Lower lobe of right lung (tissue), 2 donors: ENCODE results near the gene CAMK2D. TPM values are rescaled to one million over a fixed set of nuclear protein-coding genes. Genes with fewer than 3 reads are reported as not detected.

Experiments used
- ATAC-seq, 2 donors: fragments of 200-7000 bp; cut with Tn5 transposase; one replicate each; pipeline ENCODE4 v1.9.1; 2020 to 2022; ENCODE audit warnings: mild to moderate bottlenecking in 2 of 2, moderate library complexity in 2 of 2
- DNase-seq: peaks from one replicate; pipeline ENCODE4 v3.0.0-alpha.2; 2020
- H3K27ac ChIP-seq: fragments of 200-600 bp; one replicate; pipeline ENCODE4 v1.8.0; 2022
- H3K27me3 ChIP-seq: fragments of 200-600 bp; one replicate; pipeline ENCODE4 v1.8.0; 2022; ENCODE audit warnings: low read depth
- H3K36me3 ChIP-seq: fragments of 200-600 bp; one replicate; pipeline ENCODE4 v1.8.0; 2022; ENCODE audit warnings: mild to moderate bottlenecking
- H3K4me1 ChIP-seq: fragments of 200-600 bp; one replicate; pipeline ENCODE4 v1.8.0; 2022
- H3K4me3 ChIP-seq: fragments of 200-600 bp; one replicate; pipeline ENCODE4 v1.8.0; 2022; ENCODE audit warnings: mild to moderate bottlenecking
- H3K9me3 ChIP-seq: fragments of 200-600 bp; one replicate; pipeline ENCODE4 v1.8.0; 2022
- intact Hi-C: fragments of 100-400 bp; cut with DNase I; formaldehyde crosslinking; loops from one replicate; pipeline ENCODE4 v1.11.0; 2022
- total RNA-seq: library from RNA; stranded (reverse); fragmentation: NEBNext Ultra II Directional; extraction: Animal tissue kit (Norgen Biotek cat#: 25700); gene quantifications from one replicate; pipeline ENCODE4 v1.2.1, GENCODE V29; 2021
- TF ChIP-seq, protein P1 (sequence below): fragments of 200-600 bp; IDR thresholded peaks from one replicate; pipeline ENCODE4 v1.8.0; 2022; ENCODE audit warnings: antibody characterized with exemption, mild to moderate bottlenecking
- donor health status: DM: no; HTN: yes; CAD: no; lungs with severe emphysema.

The CAMK2D gene
- total RNA-seq, 1 donor from 2014 or later = 40.7 TPM

DNA sequence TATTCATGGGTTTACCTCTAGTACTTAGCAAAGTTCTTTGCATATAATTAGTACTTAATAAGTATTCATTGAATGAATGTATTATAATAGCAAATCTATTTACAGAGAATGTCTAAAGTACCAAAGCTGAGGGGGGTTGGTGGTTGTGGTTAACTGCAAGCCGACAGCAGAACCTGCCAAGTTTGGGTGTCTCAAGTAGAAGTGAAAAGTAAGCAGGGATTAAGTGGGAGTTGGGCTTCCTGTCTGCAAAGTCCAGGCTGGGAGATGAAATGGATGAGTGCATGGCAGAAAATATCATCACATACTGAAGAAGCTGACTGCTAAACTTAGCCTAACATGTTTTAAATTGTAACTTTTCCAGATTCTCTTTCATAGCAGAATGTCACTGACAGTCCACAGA, 169.6 kb downstream of the CAMK2D start:
- Histone ChIP-seq H3K27ac (no peak overlapping the region), H3K27me3 (no peaks in the 10 kb centered on the region), H3K4me3 (no peak overlapping the region), H3K9me3 (no peaks in the 10 kb centered on the region), H3K4me1 (no peaks in the 10 kb centered on the region), H3K36me3 (no peaks in the 10 kb centered on the region)
- intact Hi-C loops = no loop called here
- ATAC-seq = peak; percentile 29 to 60
- TF ChIP-seq, protein P1, sequence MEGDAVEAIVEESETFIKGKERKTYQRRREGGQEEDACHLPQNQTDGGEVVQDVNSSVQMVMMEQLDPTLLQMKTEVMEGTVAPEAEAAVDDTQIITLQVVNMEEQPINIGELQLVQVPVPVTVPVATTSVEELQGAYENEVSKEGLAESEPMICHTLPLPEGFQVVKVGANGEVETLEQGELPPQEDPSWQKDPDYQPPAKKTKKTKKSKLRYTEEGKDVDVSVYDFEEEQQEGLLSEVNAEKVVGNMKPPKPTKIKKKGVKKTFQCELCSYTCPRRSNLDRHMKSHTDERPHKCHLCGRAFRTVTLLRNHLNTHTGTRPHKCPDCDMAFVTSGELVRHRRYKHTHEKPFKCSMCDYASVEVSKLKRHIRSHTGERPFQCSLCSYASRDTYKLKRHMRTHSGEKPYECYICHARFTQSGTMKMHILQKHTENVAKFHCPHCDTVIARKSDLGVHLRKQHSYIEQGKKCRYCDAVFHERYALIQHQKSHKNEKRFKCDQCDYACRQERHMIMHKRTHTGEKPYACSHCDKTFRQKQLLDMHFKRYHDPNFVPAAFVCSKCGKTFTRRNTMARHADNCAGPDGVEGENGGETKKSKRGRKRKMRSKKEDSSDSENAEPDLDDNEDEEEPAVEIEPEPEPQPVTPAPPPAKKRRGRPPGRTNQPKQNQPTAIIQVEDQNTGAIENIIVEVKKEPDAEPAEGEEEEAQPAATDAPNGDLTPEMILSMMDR = no peak
- no peak for DNase-seq

DNA sequence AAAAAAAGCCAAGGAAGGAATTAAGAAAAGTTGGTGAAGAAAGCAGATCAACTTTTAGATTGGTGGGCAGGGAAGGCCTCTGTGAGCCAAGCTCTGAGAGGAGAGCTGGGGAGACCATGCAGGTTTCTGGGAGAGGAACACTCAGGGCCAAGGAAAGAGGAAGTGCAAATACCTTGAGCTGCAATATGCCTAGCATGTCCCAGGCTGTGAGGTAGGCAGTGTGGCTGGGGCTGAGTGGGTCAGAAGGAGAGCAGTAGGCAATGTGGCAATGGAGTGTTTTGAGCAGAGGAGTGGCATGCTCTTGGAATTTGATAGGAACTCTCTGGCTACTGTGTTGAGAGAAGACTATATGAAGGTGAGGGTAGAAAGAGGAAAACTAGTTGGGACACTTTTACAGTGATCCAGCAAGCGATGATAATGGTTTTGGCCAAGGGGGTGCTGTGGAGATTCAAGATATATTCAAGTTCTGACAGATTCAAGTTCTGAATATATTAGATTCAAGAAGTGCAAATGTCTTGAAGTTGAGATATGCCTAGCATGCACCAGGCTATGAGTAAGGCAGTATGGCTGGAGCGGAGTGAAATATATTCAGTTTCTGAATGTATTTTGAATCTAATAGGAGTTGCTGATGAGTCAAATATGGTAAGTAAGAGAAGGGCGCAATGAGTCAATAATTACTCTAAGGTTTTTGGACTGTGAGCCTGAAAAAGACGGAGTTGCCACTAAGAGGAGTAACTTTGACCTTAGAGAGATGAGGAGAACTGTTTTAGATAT, 172.5 kb downstream of the CAMK2D start:
- Histone ChIP-seq H3K4me1 (no peaks in the 10 kb centered on the region), H3K27me3 (no peaks in the 10 kb centered on the region), H3K36me3 (no peaks in the 10 kb centered on the region), H3K9me3 (no peaks in the 10 kb centered on the region), H3K27ac (no peak overlapping the region), H3K4me3 (no peak overlapping the region)
- peak; percentile 33 to 69 for ATAC-seq
- no peak for DNase-seq
- TF ChIP-seq, protein P1 = no peak
- intact Hi-C loops = no loop called here

DNA sequence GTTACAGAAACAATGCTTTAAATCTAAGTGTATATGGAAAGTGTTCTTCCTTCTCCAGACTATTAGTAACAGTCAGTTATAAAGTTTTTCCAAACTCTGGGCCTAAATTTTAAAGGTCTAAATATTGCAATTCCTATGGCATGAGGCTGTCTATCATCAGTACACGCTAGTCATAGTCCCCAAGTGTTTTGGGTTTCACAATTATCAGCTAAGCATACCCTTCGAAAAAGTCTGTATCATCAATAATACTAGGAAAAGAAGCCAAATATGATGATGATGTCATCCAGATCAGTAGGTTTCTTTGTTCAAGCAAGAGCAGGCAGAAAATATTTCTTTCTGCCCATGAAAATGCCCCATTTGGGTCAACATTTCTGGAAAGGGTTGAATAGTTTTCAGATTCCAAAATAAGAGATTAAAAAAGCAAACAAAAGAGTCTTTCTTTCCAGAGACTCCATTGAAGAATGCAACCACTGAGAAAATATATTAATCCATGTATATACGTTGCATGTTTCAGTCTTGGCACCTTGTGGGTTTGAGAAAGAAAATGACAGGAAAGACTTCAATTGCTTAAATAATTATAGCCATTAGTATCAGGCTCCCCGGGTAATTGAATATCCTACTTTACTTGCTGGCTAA, 173.8 kb downstream of the CAMK2D start:
- intact Hi-C loops = no loop called here
- H3K4me3 ChIP-seq = no peak overlapping the region
- H3K4me1 ChIP-seq = no peaks in the 10 kb centered on the region
- ATAC-seq (no peak), DNase-seq (no peak)
- TF ChIP-seq, protein P1 = no peak
- H3K9me3 ChIP-seq = no peaks in the 10 kb centered on the region
- H3K36me3 ChIP-seq = no peaks in the 10 kb centered on the region
- H3K27ac ChIP-seq = no peak overlapping the region
- H3K27me3 ChIP-seq = no peaks in the 10 kb centered on the region

DNA sequence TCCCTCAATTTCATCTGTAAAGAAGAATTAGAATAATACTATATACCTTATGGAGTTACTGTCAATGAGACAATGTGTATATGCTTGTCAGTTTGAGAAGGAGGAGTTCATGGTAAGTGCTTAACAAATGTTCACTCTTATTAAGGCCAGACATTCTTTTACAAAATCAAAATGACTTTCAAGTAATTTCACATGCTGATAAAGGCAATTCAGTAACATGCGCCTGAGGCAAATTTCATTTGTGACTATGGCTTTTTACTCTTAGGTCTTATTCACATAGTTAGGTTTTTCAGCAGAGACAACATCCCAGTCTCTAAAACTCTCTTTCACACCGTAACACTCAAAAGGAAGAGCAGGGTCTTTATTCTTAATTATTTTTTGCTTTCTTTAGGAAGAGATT, 174.4 kb downstream of the CAMK2D start:
- H3K27me3 ChIP-seq = no peaks in the 10 kb centered on the region
- no peaks in the 10 kb centered on the region for H3K4me1 ChIP-seq
- intact Hi-C loops = no loop called here
- H3K36me3 ChIP-seq = no peaks in the 10 kb centered on the region
- H3K4me3 ChIP-seq = no peak overlapping the region
- TF ChIP-seq, protein P1 = no peak
- H3K27ac ChIP-seq = no peak overlapping the region
- H3K9me3 ChIP-seq = no peaks in the 10 kb centered on the region
- DNase-seq (no peak), ATAC-seq (no peak)

DNA sequence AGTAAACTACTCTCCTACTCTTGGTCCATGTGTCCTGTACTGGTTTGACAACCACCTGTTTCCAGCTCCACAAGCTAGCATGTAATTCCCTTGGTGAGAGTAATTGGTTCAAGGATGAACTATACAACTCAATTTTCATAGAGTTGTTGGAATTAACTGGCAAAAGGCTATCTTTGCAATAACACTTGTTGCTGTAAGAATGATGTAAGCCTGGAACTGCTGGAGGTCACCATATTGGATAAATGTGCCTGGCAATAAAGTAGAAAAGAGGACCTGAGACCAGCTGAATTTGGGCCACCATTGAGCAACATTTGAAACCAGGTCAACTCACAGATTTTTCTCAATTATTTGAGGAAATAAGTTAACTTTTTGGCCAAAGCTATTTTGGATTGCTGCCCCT, 175.5 kb downstream of the CAMK2D start:
- no peak overlapping the region for H3K27ac ChIP-seq
- TF ChIP-seq, protein P1 = no peak
- no peaks in the 10 kb centered on the region for H3K4me1 ChIP-seq
- ATAC-seq (no peak), DNase-seq (no peak)
- no peaks in the 10 kb centered on the region for H3K27me3 ChIP-seq
- H3K9me3 ChIP-seq = no peaks in the 10 kb centered on the region
- no peaks in the 10 kb centered on the region for H3K36me3 ChIP-seq
- H3K4me3 ChIP-seq = no peak overlapping the region
- intact Hi-C loops = no loop called here
